ENCODE measurements around the gene CALD1. TPM values are rescaled to one million over a fixed set of nuclear protein-coding genes. Genes with fewer than 3 reads are reported as not detected.

The CALD1 gene
- total and polyA plus RNA-seq, 7 donors: 34.7 to 2,150 (median 1,069) TPM

DNA sequence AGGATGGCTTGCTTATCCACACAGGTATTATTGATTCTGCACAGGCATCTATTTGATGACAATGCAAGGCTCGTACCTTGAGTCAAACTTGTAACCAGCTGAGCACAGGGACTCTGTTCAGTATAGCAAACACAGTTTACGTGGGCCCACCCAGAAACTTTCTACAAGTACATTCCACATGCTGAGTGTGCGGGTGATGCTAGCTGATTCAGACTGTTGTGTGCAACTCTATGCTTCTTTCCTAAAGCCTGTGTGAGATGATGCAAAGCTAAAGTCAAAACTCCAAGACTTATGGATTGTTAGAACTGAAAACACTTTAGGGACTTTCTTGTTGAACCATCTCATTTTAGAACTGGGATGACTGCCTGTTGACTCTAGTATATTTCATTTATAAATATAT is 21.5 kb upstream of the CALD1 start:
- no peaks in the 10 kb centered on the region for H3K27me3 ChIP-seq
- intact Hi-C loops (cut with DNase I): no loop called here

DNA sequence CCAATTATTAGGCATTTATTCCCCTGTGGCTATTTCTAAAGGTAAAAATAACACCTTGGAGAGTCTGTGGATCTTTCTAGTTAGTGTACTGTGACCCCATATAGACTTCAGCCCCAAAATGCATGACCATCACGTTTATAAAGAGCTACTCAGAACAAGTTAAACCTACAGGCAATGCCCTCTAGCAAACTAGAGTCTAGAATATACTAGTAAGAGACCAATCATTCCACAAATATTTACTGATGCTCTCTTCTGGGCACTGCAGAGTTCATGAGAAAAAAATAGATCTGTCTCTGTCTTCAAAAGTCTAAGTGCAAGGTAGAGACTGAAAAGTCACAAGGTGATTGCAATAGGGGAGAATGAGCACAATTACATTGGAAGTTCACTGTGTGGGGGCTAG is 20.5 kb upstream of the CALD1 start:
- intact Hi-C loops (cut with DNase I): no loop called here
- H3K4me3 ChIP-seq: no peak overlapping the region
- H3K9me3 ChIP-seq: no peaks in the 10 kb centered on the region
- no peak for DNase-seq
- 6 to 50% methylated on average over 1 of the region's 1 CpG for WGBS, 2 donors
- H3K27ac ChIP-seq: peak overlapping the region in 3 of 4 donors; percentile 14 to 65 (median 62)
- H3K27me3 ChIP-seq: no peaks in the 10 kb centered on the region
- TF ChIP-seq EP300 (IDR thresholded peaks at IDR 0.05): no peak
- no peak for TF ChIP-seq POLR2A (IDR thresholded peaks at IDR 0.05)
- no peak for TF ChIP-seq POLR2AphosphoS5 (IDR thresholded peaks at IDR 0.05)
- TF ChIP-seq, protein P1, sequence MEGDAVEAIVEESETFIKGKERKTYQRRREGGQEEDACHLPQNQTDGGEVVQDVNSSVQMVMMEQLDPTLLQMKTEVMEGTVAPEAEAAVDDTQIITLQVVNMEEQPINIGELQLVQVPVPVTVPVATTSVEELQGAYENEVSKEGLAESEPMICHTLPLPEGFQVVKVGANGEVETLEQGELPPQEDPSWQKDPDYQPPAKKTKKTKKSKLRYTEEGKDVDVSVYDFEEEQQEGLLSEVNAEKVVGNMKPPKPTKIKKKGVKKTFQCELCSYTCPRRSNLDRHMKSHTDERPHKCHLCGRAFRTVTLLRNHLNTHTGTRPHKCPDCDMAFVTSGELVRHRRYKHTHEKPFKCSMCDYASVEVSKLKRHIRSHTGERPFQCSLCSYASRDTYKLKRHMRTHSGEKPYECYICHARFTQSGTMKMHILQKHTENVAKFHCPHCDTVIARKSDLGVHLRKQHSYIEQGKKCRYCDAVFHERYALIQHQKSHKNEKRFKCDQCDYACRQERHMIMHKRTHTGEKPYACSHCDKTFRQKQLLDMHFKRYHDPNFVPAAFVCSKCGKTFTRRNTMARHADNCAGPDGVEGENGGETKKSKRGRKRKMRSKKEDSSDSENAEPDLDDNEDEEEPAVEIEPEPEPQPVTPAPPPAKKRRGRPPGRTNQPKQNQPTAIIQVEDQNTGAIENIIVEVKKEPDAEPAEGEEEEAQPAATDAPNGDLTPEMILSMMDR (IDR thresholded peaks at IDR 0.05): no peak
- peaks cover 0 to 19% (median 8%) of the 10 kb centered on the region in 4 donors for H3K4me1 ChIP-seq
- no peaks in the 10 kb centered on the region for H3K36me3 ChIP-seq

More for the DNA sequence above, 21.5 kb upstream of the CALD1 start:
- Histone ChIP-seq H3K36me3 (no peaks in the 10 kb centered on the region), H3K4me3 (no peak overlapping the region), H3K4me1 (peaks cover 0 to 17% (median 8%) of the 10 kb centered on the region in 4 donors), H3K27ac (no peak overlapping the region), H3K9me3 (no peaks in the 10 kb centered on the region)
- TF ChIP-seq, protein P1 (IDR thresholded peaks at IDR 0.05): no peak
- TF ChIP-seq POLR2AphosphoS5 (IDR thresholded peaks at IDR 0.05): no peak
- no peak for TF ChIP-seq POLR2A (IDR thresholded peaks at IDR 0.05)
- no peak for TF ChIP-seq EP300 (IDR thresholded peaks at IDR 0.05)
- 77 to 87% methylated on average over 3 of the region's 3 CpGs for WGBS, 2 donors
- no peak for DNase-seq

DNA sequence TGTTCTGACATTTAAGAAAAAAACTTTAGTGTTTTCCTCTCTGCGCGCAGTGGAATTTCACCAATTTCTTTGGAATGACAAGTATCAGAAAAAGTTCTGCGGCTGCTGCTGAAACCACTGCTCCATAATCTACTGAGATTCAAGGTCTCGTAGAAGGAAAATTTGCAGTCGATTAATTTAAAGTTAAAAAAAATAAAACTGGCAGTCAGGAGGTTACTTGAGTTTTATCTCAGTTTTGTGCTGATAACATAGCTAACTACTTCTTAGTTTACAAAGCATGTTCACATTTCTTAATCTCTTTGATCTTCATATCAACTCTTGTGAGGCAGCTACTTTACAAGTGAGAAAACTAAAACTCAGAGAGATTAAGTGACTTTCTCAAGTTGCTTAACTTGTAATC is 18.2 kb upstream of the CALD1 start:
- peaks cover 0 to 24% (median 8%) of the 10 kb centered on the region in 4 donors for H3K4me1 ChIP-seq
- peak overlapping the region in 3 of 4 donors; percentile 21 to 68 (median 65) for H3K27ac ChIP-seq
- H3K9me3 ChIP-seq: no peaks in the 10 kb centered on the region
- H3K4me3 ChIP-seq: no peak overlapping the region
- H3K36me3 ChIP-seq: no peaks in the 10 kb centered on the region
- TF ChIP-seq POLR2A (IDR thresholded peaks at IDR 0.05): no peak
- TF ChIP-seq, protein P1 (IDR thresholded peaks at IDR 0.05): no peak
- TF ChIP-seq EP300 (IDR thresholded peaks at IDR 0.05): no peak
- TF ChIP-seq POLR2AphosphoS5 (IDR thresholded peaks at IDR 0.05): no peak
- no peaks in the 10 kb centered on the region for H3K27me3 ChIP-seq
- no peak for DNase-seq
- WGBS, 2 donors: 85 to 90% methylated on average over 5 of the region's 5 CpGs
- intact Hi-C loops (cut with DNase I): no loop called here

DNA sequence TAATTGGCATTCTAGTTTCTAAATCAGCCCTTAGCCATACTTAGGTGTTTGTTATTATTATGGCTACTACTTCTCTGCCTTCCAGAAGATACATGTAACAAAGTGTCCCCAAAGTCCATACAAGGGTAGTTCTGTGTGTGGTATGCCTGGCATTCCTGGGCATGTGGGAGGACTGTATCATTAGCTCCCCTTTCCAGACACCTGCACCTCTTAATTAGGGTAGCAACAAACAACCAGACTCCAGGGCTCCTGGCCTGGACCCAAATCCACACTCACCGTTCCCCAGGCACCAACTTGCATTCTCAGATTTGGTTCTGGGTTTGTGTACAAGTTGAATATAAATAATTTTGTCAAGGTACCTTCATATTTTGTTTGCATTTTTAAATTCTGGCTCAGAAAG is 15.5 kb upstream of the CALD1 start:
- peak overlapping the region in 1 of 4 donors; percentile 65 for H3K27ac ChIP-seq
- TF ChIP-seq EP300 (IDR thresholded peaks at IDR 0.05) (no peak), POLR2A (IDR thresholded peaks at IDR 0.05) (no peak), POLR2AphosphoS5 (IDR thresholded peaks at IDR 0.05) (no peak)
- TF ChIP-seq, protein P1 (IDR thresholded peaks at IDR 0.05): no peak
- no peak overlapping the region for H3K4me3 ChIP-seq
- no peaks in the 10 kb centered on the region for H3K36me3 ChIP-seq
- peaks cover 0 to 26% (median 9%) of the 10 kb centered on the region in 4 donors for H3K4me1 ChIP-seq
- intact Hi-C loops (cut with DNase I): no loop called here
- no peak for DNase-seq
- H3K9me3 ChIP-seq: no peaks in the 10 kb centered on the region
- 83 to 86% methylated on average over 1 of the region's 1 CpG for WGBS, 2 donors
- H3K27me3 ChIP-seq: no peaks in the 10 kb centered on the region

DNA sequence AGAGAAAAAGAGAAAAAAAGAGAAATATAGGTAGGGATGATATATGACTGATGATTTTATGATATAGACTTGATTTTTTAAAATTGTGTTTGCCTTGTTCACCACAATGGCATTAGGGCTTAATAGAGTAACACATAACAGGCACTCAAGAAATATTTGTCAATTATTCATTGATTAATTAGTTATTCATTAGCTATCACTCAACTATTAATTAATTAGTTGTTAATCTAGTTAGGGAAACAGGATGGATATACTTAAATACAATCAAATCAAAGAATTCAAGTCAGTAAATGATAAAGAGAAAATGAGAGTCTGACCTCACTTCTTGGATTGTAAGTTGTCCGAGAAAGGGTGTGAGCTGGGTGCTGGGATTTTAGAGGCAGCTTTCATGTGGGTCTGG is 15.1 kb upstream of the CALD1 start:
- TF ChIP-seq, protein P1 (IDR thresholded peaks at IDR 0.05): no peak
- TF ChIP-seq POLR2A (IDR thresholded peaks at IDR 0.05): no peak
- no peak for TF ChIP-seq EP300 (IDR thresholded peaks at IDR 0.05)
- H3K36me3 ChIP-seq: no peaks in the 10 kb centered on the region
- WGBS, 2 donors: 87 to 95% methylated on average over 1 of the region's 1 CpG
- H3K4me1 ChIP-seq: peaks cover 0 to 22% (median 7%) of the 10 kb centered on the region in 4 donors
- no peak overlapping the region for H3K4me3 ChIP-seq
- H3K27me3 ChIP-seq: no peaks in the 10 kb centered on the region
- intact Hi-C loops (cut with DNase I): no loop called here
- peak overlapping the region in 1 of 4 donors; percentile 65 for H3K27ac ChIP-seq
- no peak for DNase-seq
- H3K9me3 ChIP-seq: no peaks in the 10 kb centered on the region
